T-helper 9 cell (primary cell): ENCODE measurements around the gene SPRR2A.
"Not testable (repeated sequence)": the region's sequence is repeated elsewhere in the genome, so short reads cannot be mapped to it uniquely, and the experiment has no call there.

ENCODE experiments used
- DNase-seq: peaks from one replicate; pipeline ENCODE4 v3.0.0-alpha.2; 2020

SPRR2A gene

DNA sequence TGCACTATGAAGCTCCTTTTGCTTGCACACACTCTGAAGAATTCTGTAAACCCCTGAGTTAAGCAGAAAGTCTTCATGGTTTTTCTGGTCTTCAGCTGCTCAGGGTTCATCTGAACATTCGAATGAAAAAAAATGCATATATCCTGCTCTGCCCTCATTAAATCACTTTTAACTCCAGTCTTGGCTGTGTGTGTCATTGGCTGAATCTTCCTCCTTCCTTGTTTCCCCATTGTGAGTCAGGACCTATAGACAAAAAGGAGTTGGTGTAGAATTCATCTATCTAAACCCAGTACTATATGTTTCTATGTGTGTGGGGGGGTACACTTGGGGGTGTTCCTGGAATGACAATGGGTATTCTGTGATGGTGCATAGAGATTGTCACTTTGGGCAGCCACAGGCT lies 32.9 kb downstream of the SPRR2A start:
- DNase-seq: no peak

DNA sequence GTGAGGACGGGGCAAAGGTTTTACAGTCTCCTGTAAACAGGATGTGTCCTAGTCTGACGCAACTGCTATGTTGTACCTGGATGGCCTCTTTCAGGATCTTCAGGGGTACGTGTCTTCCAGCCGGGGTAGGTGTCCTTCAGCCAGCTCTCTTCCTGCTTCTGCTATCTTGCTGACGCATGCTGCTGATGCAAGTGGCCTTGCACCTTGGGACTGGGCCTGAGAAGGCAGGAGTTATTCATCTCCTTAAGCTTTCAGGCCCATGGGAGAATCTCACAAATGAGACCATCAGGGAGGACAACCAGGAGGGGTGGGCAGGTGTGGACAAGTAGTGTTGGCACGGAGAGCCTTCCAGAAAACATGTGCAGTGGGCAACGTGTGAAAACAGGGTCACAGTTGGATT lies 34.2 kb downstream of the SPRR2A start:
- no peak for DNase-seq

GRCh38 chr1:153022340-153022739 lies 35.0 kb downstream of the SPRR2A start:
- not testable (repeated sequence) for DNase-seq

DNA sequence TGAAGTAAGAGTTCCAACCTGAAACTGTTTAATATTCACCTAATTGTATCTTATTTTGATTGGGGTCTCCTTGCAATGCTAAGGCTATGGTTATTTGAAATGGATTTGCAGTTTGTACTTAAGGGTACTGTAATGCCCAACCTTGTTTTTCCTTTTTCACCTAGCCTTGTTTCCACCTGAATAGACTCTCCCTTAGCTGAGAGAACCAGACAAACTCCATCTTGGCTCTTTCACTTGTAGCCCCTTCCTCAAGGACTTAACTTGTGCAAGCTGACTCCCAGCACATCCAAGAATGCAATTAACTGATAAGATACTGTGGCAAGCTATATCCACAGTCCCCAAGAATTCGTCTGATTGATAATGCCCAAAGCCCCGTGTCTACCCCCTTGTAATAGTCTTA lies 35.5 kb downstream of the SPRR2A start:
- not testable (repeated sequence) for DNase-seq

GRCh38 chr1:153011235-153011758 lies 46.0 kb downstream of the SPRR2A start:
- DNase-seq: not testable (repeated sequence)
